ENCODE data around the gene AKIP1.
"Not testable (repeated sequence)": the region's sequence is repeated elsewhere in the genome, so short reads cannot be mapped to it uniquely, and the experiment has no call there.

Gene AKIP1

GRCh38 chr11:8917157-8917825 is 6.3 kb downstream of the AKIP1 start:
- DNase-seq: no peak

GRCh38 chr11:8922691-8923090 is 11.7 kb downstream of the AKIP1 start:
- no peak for DNase-seq

GRCh38 chr11:8925711-8926110 is 14.7 kb downstream of the AKIP1 start:
- DNase-seq: no peak

- no peak for DNase-seq
These were observed 15.2 kb downstream of the AKIP1 start for GRCh38 chr11:8926236-8926635.

- DNase-seq: no peak
These were observed 16.2 kb downstream of the AKIP1 start for GRCh38 chr11:8927233-8927632.

- no peak for DNase-seq
These were observed 17.2 kb downstream of the AKIP1 start for GRCh38 chr11:8928205-8928604.

GRCh38 chr11:8928981-8929615 is 18.1 kb downstream of the AKIP1 start:
- no peak for DNase-seq

- no peak for DNase-seq
These were observed 19.6 kb downstream of the AKIP1 start for GRCh38 chr11:8930456-8931175.

GRCh38 chr11:8932564-8933180 is 21.7 kb downstream of the AKIP1 start, which contains the start of gene C11orf16:
TSS of gene C11orf16 (minus strand) at chr11:8932947. CDS start at chr11:8932308, 639 bp downstream.
- no peak for DNase-seq

GRCh38 chr11:8933931-8934330 is 22.9 kb downstream of the AKIP1 start:
- no peak for DNase-seq

GRCh38 chr11:8934742-8935488 is 23.9 kb downstream of the AKIP1 start:
- DNase-seq: no peak

- DNase-seq: not testable (repeated sequence)
These were observed 24.8 kb downstream of the AKIP1 start for GRCh38 chr11:8935789-8936188.

GRCh38 chr11:8937159-8937558 is 26.2 kb downstream of the AKIP1 start:
- DNase-seq: no peak

- no peak for DNase-seq
These were observed 26.7 kb downstream of the AKIP1 start for GRCh38 chr11:8937659-8938058.

- DNase-seq: no peak
These were observed 30.5 kb downstream of the AKIP1 start for GRCh38 chr11:8941341-8942103.

- DNase-seq: no peak
These were observed 31.6 kb downstream of the AKIP1 start, which contains the start of gene ASCL3 for GRCh38 chr11:8942518-8943066. TSS of gene ASCL3 (minus strand) at chr11:8943016. CDS start at chr11:8938161, 4,855 bp downstream.

- DNase-seq: no peak
These were observed 36.4 kb downstream of the AKIP1 start for GRCh38 chr11:8947230-8947943.

- no peak for DNase-seq
These were observed 37.9 kb downstream of the AKIP1 start for GRCh38 chr11:8948886-8949285.

GRCh38 chr11:8956860-8957259 is 45.9 kb downstream of the AKIP1 start:
- no peak for DNase-seq

GRCh38 chr11:8959546-8960166 is 48.7 kb downstream of the AKIP1 start:
- peak; percentile 61 for DNase-seq

Data from CD4-positive, alpha-beta T cell treated with Interleukin-17A for 1 hour (primary cell).